Keratinocyte (primary cell): ENCODE measurements around the gene DENND1A.

Source experiments
- CTCF ChIP-seq, 3 experiments: IDR thresholded peaks in 1 of 3; conservative IDR thresholded peaks in 1 of 3; optimal IDR thresholded peaks in 1 of 3; 2 replicates in 2 of 3; 3 replicates in 1 of 3; pipeline versions ENCODE3 to v1.5.1; 2011; ENCODE audit warnings: low read length in 3 of 3, mild to moderate bottlenecking in 3 of 3, moderate library complexity in 2 of 3, control low read depth in 1 of 3, inconsistent platforms in 1 of 3; ENCODE audit not compliant: insufficient read depth in 2 of 3; ENCODE audit errors: extremely low read depth in 1 of 3
- EZH2 ChIP-seq: IDR thresholded peaks from one replicate; pipeline ENCODE4 v1.6.1; 2012; ENCODE audit warnings: inconsistent platforms, mild to moderate bottlenecking, low read length, moderate library complexity

GRCh38 chr9:123523001-123523400, 406.9 kb downstream of the DENND1A start:
- TF ChIP-seq CTCF (optimal IDR thresholded peaks at IDR 0.05 in 1 of 3, IDR thresholded peaks at IDR 0.05 in 1 of 3, conservative IDR thresholded peaks at IDR 0.05 in 1 of 3; ENCODE audit: extremely low read depth in 1 of 3, insufficient read depth in 2 of 3, low read length in 3 of 3) (no peak), EZH2 (no peak)
